Measurements from ENCODE around the gene EIF3I. TPM values are rescaled to one million over a fixed set of nuclear protein-coding genes. Genes with fewer than 3 reads are reported as not detected.

The EIF3I gene
- polyA plus RNA-seq, 2 donors, result 134 to 189 TPM

GRCh38 chr1:32205401-32206370 is 16.5 kb upstream of the EIF3I start, which contains the start of gene IQCC:
IQCC (plus strand) TSS chr1:32205671; CDS start chr1:32205682, 11 bp downstream.
- Histone ChIP-seq H3K9me3 (ENCODE audit: control insufficient read depth in 2 of 2, insufficient read depth in 1 of 2, low read depth in 1 of 2, low read length in 1 of 2) (no peaks in the 10 kb centered on the region), H3K27me3 (ENCODE audit: control insufficient read depth in 1 of 2, insufficient read depth in 2 of 2, low read length in 2 of 2) (no peaks in the 10 kb centered on the region), H3K4me3 (ENCODE audit: low read depth in 1 of 2, low read length in 2 of 2) (peak within 1 kb of the TSS; percentile 72 to 78), H3K4me1 (ENCODE audit: control insufficient read depth in 2 of 2, insufficient read depth in 2 of 2, low read length in 1 of 2) (peaks cover 7 to 25% of the 10 kb centered on the region in 2 donors), H3K36me3 (ENCODE audit: control insufficient read depth in 2 of 2, insufficient read depth in 2 of 2, low read length in 1 of 2) (no peaks in the 10 kb centered on the region), H3K27ac (ENCODE audit: low read depth in 2 of 2, low read length in 1 of 2) (peak within 1 kb of the TSS in 1 of 2 donors; percentile 37)
- WGBS, 2 donors, result 1 to 2% methylated on average over 73 to 77 of the region's 77 CpGs

- Histone ChIP-seq H3K4me3 (ENCODE audit: low read depth in 1 of 2, low read length in 2 of 2) (no peak overlapping the region), H3K9me3 (ENCODE audit: control insufficient read depth in 2 of 2, insufficient read depth in 1 of 2, low read depth in 1 of 2, low read length in 1 of 2) (no peaks in the 10 kb centered on the region), H3K4me1 (ENCODE audit: control insufficient read depth in 2 of 2, insufficient read depth in 2 of 2, low read length in 1 of 2) (peaks cover 3 to 20% of the 10 kb centered on the region in 2 donors), H3K27me3 (ENCODE audit: control insufficient read depth in 1 of 2, insufficient read depth in 2 of 2, low read length in 2 of 2) (no peaks in the 10 kb centered on the region), H3K27ac (ENCODE audit: low read depth in 2 of 2, low read length in 1 of 2) (no peak overlapping the region), H3K36me3 (ENCODE audit: control insufficient read depth in 2 of 2, insufficient read depth in 2 of 2, low read length in 1 of 2) (no peaks in the 10 kb centered on the region)
- 82 to 86% methylated on average over 6 of the region's 6 CpGs for WGBS, 2 donors
Observed at GRCh38 chr1:32208469-32208868, 13.7 kb upstream of the EIF3I start.

GRCh38 chr1:32208891-32209328 is 13.3 kb upstream of the EIF3I start, which contains the start of gene DCDC2B:
DCDC2B (plus strand) TSS chr1:32209089; CDS start chr1:32209094, 5 bp downstream.
- H3K4me1 ChIP-seq (ENCODE audit: control insufficient read depth in 2 of 2, insufficient read depth in 2 of 2, low read length in 1 of 2), result peaks cover 3 to 20% of the 10 kb centered on the region in 2 donors
- WGBS, 2 donors, result 60 to 70% methylated on average over 5 of the region's 5 CpGs
- H3K9me3 ChIP-seq (ENCODE audit: control insufficient read depth in 2 of 2, insufficient read depth in 1 of 2, low read depth in 1 of 2, low read length in 1 of 2), result no peaks in the 10 kb centered on the region
- H3K27ac ChIP-seq (ENCODE audit: low read depth in 2 of 2, low read length in 1 of 2), result no peak within 1 kb of the TSS
- H3K36me3 ChIP-seq (ENCODE audit: control insufficient read depth in 2 of 2, insufficient read depth in 2 of 2, low read length in 1 of 2), result no peaks in the 10 kb centered on the region
- no peaks in the 10 kb centered on the region for H3K27me3 ChIP-seq (ENCODE audit: control insufficient read depth in 1 of 2, insufficient read depth in 2 of 2, low read length in 2 of 2)
- no peak within 1 kb of the TSS for H3K4me3 ChIP-seq (ENCODE audit: low read depth in 1 of 2, low read length in 2 of 2)

GRCh38 chr1:32215629-32216480 is 6.4 kb upstream of the EIF3I start:
- WGBS, 2 donors, result 72 to 75% methylated on average over 10 of the region's 10 CpGs
- peaks cover 0 to 15% of the 10 kb centered on the region in 2 donors for H3K36me3 ChIP-seq (ENCODE audit: control insufficient read depth in 2 of 2, insufficient read depth in 2 of 2, low read length in 1 of 2)
- peak overlapping the region in 1 of 2 donors; percentile 28 for H3K27ac ChIP-seq (ENCODE audit: low read depth in 2 of 2, low read length in 1 of 2)

GRCh38 chr1:32216566-32216965 is 5.6 kb upstream of the EIF3I start:
- Histone ChIP-seq H3K4me3 (ENCODE audit: low read depth in 1 of 2, low read length in 2 of 2) (no peak overlapping the region), H3K27me3 (ENCODE audit: control insufficient read depth in 1 of 2, insufficient read depth in 2 of 2, low read length in 2 of 2) (no peaks in the 10 kb centered on the region)
- 90 to 91% methylated on average over 5 of the region's 5 CpGs for WGBS, 2 donors

More at GRCh38 chr1:32215629-32216480, 6.4 kb upstream of the EIF3I start:
- Histone ChIP-seq H3K4me3 (ENCODE audit: low read depth in 1 of 2, low read length in 2 of 2) (no peak overlapping the region), H3K9me3 (ENCODE audit: control insufficient read depth in 2 of 2, insufficient read depth in 1 of 2, low read depth in 1 of 2, low read length in 1 of 2) (no peaks in the 10 kb centered on the region), H3K4me1 (ENCODE audit: control insufficient read depth in 2 of 2, insufficient read depth in 2 of 2, low read length in 1 of 2) (peaks cover 0 to 2% of the 10 kb centered on the region in 2 donors), H3K27me3 (ENCODE audit: control insufficient read depth in 1 of 2, insufficient read depth in 2 of 2, low read length in 2 of 2) (no peaks in the 10 kb centered on the region)

GRCh38 chr1:32219022-32219421 is 3.2 kb upstream of the EIF3I start:
- Histone ChIP-seq H3K4me3 (ENCODE audit: low read depth in 1 of 2, low read length in 2 of 2) (no peak overlapping the region), H3K9me3 (ENCODE audit: control insufficient read depth in 2 of 2, insufficient read depth in 1 of 2, low read depth in 1 of 2, low read length in 1 of 2) (no peaks in the 10 kb centered on the region), H3K36me3 (ENCODE audit: control insufficient read depth in 2 of 2, insufficient read depth in 2 of 2, low read length in 1 of 2) (peaks cover 0 to 16% of the 10 kb centered on the region in 2 donors), H3K4me1 (ENCODE audit: control insufficient read depth in 2 of 2, insufficient read depth in 2 of 2, low read length in 1 of 2) (peaks cover 2 to 11% of the 10 kb centered on the region in 2 donors), H3K27ac (ENCODE audit: low read depth in 2 of 2, low read length in 1 of 2) (no peak overlapping the region), H3K27me3 (ENCODE audit: control insufficient read depth in 1 of 2, insufficient read depth in 2 of 2, low read length in 2 of 2) (no peaks in the 10 kb centered on the region)
- WGBS, 2 donors, result 87 to 89% methylated on average over 7 of the region's 7 CpGs

More at GRCh38 chr1:32216566-32216965, 5.6 kb upstream of the EIF3I start:
- Histone ChIP-seq H3K9me3 (ENCODE audit: control insufficient read depth in 2 of 2, insufficient read depth in 1 of 2, low read depth in 1 of 2, low read length in 1 of 2) (no peaks in the 10 kb centered on the region), H3K27ac (ENCODE audit: low read depth in 2 of 2, low read length in 1 of 2) (peak overlapping the region in 1 of 2 donors; percentile 30), H3K36me3 (ENCODE audit: control insufficient read depth in 2 of 2, insufficient read depth in 2 of 2, low read length in 1 of 2) (peaks cover 0 to 15% of the 10 kb centered on the region in 2 donors), H3K4me1 (ENCODE audit: control insufficient read depth in 2 of 2, insufficient read depth in 2 of 2, low read length in 1 of 2) (peaks cover 2 to 7% of the 10 kb centered on the region in 2 donors)

- 82 to 83% methylated on average over 4 of the region's 4 CpGs for WGBS, 2 donors
- peaks cover 0 to 14% of the 10 kb centered on the region in 2 donors for H3K36me3 ChIP-seq (ENCODE audit: control insufficient read depth in 2 of 2, insufficient read depth in 2 of 2, low read length in 1 of 2)
- H3K27me3 ChIP-seq (ENCODE audit: control insufficient read depth in 1 of 2, insufficient read depth in 2 of 2, low read length in 2 of 2), result no peaks in the 10 kb centered on the region
- peak overlapping the region; percentile 12 to 63 for H3K27ac ChIP-seq (ENCODE audit: low read depth in 2 of 2, low read length in 1 of 2)
- H3K4me1 ChIP-seq (ENCODE audit: control insufficient read depth in 2 of 2, insufficient read depth in 2 of 2, low read length in 1 of 2), result peaks cover 2 to 11% of the 10 kb centered on the region in 2 donors
- peak overlapping the region; percentile 11 to 92 for H3K4me3 ChIP-seq (ENCODE audit: low read depth in 1 of 2, low read length in 2 of 2)
- H3K9me3 ChIP-seq (ENCODE audit: control insufficient read depth in 2 of 2, insufficient read depth in 1 of 2, low read depth in 1 of 2, low read length in 1 of 2), result no peaks in the 10 kb centered on the region
Observed at GRCh38 chr1:32220746-32221580, 1.2 kb upstream of the EIF3I start.

- Histone ChIP-seq H3K4me3 (ENCODE audit: low read depth in 1 of 2, low read length in 2 of 2) (peak overlapping the region; percentile 85 to 92), H3K9me3 (ENCODE audit: control insufficient read depth in 2 of 2, insufficient read depth in 1 of 2, low read depth in 1 of 2, low read length in 1 of 2) (no peaks in the 10 kb centered on the region), H3K36me3 (ENCODE audit: control insufficient read depth in 2 of 2, insufficient read depth in 2 of 2, low read length in 1 of 2) (peaks cover 0 to 18% of the 10 kb centered on the region in 2 donors), H3K27me3 (ENCODE audit: control insufficient read depth in 1 of 2, insufficient read depth in 2 of 2, low read length in 2 of 2) (no peaks in the 10 kb centered on the region), H3K27ac (ENCODE audit: low read depth in 2 of 2, low read length in 1 of 2) (peak overlapping the region in 1 of 2 donors; percentile 88), H3K4me1 (ENCODE audit: control insufficient read depth in 2 of 2, insufficient read depth in 2 of 2, low read length in 1 of 2) (peaks cover 2 to 11% of the 10 kb centered on the region in 2 donors)
- WGBS, 2 donors, result 7% methylated on average over 13 of the region's 13 CpGs
Observed at GRCh38 chr1:32221581-32221979, 627 bp upstream of the EIF3I start.

Measured in esophagus (tissue), 2 donors.